Measurements from ENCODE around the gene TENM4.

Gene TENM4

DNA sequence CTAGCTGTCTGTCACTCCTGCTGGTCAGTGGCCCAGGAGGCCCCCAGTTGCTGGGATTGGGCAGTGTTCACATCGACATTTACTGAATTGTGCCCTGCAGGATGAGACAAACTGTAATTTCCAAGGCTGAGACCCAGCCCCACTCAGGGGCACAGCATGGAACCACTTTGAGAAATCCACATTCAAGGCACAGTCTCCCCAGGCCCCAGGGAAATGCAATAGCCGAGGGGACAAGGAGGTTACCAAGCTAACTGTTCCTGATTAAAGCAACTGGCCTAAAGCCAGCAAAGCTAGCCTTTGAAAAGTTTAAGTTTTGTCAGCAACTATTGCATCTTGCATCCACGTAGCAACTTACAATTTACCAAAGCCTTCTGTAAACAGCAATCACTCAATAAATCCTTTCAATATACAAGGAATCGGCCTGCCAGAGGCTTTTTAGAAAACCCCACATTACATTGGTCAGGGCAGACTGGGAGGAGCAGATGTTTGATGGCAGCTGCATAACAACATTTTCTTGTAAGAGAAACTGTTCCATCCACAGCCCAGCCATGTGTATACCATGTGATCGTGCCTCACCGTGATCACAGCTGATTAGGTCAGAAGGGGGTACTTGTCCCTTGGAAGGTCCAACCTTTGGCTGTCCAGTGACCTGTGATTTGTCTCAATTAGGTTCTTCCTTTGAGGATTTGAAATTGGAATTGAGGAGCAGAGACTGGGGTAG, 103.9 kb downstream of the TENM4 start:
- DNase-seq: no peak

DNA sequence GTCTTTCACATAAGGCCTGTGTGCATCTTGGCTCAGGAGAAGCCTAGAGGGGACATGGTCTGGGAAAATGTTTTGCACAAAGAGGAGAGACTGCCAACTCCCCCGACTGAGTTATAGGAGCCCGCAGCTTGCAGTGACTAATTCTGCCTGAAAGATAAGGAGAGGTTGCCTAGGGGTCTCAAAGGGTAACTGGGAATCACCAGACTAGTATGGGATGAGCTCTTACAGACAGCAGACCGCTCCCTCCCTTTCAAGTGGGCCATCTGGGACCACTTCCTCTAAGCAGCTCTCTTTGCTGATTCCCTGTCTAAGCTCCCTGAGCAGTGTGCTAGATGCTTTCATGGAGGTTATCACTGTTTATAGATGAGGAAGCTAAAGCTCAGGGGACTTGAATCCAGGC, 105.1 kb downstream of the TENM4 start:
- DNase-seq: no peak

DNA sequence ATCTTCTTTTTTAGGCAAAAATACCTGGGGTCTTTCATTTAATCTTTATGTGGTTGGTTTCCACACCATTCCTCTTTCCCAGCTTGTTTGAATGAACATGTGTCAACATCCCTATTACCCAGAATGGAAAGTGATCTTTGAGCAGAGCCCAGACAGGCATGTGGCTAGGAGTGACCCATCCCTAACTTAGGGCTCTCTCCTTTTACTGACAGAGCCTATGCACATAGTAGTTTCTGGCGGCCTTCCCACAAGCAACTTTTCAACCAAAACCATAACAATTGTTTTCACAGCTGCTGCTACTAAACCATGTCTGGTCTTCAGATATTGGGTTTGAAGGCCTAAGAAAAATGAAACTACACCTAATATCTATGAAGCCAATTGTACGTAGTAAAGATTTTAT, 107.5 kb downstream of the TENM4 start:
- no peak for DNase-seq

- no peak for DNase-seq
Observed at GRCh38 chr11:79332017-79332416, 108.8 kb downstream of the TENM4 start.

DNA sequence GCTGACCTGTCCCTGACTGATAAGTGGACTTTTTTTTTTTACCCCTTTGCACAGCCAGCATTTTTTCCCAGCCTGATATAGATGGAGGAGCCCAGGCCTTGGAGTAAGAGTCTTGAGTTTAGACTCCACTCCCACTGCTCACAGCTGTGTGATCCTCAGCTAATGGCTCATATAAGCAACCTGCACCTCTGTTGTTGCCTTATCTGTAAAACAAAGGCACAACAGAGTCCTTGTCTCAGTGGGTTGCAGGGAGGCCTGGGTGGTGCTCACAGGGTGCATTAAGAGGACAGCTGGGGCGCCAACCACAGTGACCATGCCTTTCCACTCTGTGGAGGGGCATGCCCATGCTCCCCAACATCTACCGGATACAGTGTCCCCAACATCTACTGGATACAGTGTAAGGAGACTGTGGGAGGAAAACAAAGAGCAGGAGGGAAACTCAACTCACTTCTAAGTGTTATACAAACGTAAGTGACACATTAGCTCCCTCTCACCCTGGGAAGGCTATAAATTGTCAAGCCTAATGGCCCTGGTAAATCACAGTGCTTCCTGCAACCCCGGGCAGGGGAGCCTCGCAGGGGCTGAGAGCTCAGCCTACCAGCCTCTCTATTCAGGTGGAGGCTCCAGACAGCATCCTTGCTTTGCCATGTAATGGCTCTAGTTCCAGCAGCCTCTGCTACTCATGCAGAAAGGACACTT, 109.5 kb downstream of the TENM4 start:
- no peak for DNase-seq

DNA sequence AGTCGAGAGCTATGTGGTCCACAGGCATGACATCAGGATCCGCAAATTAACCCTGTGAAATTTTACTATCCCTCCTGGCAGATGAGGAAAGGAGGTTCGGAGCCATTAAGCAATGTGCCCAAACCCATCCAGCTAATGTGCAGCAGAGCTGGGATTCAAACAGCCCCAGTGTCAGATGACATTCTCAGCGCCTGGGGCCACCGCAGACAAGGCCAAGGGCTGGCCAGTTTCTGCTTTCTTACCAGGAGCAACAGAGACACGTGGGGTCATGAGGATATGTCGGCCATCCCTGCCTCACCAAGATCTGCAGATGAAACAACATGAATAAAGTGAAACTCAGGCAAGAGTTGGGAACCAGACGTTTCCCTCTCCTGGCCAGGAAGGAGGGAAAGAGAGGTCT, 110.2 kb downstream of the TENM4 start:
- DNase-seq: no peak

DNA sequence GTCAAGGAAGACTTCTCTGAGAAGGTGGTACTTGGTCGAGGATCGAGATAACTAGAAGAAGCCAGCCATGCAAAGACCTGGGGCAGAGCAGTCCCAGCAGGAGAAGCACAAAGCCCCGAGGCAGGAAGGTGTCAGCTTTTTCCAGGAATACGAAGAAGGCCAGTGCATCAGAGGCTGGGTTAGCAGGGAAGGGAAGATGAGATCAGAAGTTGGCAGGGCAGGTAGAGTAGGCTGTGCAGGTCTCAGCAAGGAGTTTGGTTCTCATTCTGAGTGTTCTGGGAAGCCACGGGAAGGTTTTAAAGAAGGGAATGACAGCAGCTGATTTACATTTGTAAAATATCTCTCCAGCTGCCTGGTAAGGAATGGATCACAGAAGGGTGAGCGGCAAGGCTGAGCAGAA, 111.3 kb downstream of the TENM4 start:
- no peak for DNase-seq

DNA sequence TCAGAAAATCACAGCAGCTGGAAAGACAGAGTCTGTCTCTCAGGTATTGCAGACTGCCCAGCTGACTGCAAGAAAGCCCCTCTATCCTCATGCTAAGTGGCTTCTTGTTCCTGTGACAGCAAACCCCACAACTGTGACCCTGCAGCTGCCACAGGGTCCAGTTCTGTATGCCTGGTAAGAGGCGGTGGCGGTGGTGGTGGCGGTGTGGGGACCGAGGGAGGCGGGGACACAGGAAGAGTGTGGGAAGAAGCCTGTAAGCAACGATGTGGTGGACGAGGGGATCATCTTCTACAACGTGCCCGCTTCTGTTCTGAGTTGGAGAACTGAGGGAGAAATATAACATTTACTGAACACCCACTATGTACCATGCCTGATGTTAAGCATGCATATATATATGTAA, 112.4 kb downstream of the TENM4 start:
- no peak for DNase-seq

- no peak for DNase-seq
Observed at GRCh38 chr11:79325851-79326250, 115.0 kb downstream of the TENM4 start.

DNA sequence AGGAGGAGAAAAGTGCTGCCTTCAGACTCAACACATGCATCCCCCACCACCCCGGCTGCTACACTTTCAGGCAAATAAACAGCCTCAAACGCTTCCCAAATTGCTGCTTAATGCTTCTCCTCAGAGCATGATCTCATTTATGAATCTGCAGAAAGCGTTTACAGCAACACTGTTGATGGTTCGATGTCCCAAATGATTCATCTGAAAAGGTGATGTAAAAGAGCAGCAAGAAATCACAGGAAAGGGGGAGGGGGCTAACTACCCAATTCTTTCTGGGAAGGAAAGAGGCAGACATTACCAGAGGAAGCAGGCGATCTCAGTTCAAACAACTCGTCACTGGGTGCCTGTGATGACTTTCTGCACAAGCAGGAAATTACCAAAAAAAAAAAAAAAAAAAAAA, 119.6 kb downstream of the TENM4 start:
- no peak for DNase-seq

GRCh38 chr11:79314906-79315689, 125.7 kb downstream of the TENM4 start:
- no peak for DNase-seq

- no peak for DNase-seq
Observed at GRCh38 chr11:79313530-79313913, 127.3 kb downstream of the TENM4 start.

DNA sequence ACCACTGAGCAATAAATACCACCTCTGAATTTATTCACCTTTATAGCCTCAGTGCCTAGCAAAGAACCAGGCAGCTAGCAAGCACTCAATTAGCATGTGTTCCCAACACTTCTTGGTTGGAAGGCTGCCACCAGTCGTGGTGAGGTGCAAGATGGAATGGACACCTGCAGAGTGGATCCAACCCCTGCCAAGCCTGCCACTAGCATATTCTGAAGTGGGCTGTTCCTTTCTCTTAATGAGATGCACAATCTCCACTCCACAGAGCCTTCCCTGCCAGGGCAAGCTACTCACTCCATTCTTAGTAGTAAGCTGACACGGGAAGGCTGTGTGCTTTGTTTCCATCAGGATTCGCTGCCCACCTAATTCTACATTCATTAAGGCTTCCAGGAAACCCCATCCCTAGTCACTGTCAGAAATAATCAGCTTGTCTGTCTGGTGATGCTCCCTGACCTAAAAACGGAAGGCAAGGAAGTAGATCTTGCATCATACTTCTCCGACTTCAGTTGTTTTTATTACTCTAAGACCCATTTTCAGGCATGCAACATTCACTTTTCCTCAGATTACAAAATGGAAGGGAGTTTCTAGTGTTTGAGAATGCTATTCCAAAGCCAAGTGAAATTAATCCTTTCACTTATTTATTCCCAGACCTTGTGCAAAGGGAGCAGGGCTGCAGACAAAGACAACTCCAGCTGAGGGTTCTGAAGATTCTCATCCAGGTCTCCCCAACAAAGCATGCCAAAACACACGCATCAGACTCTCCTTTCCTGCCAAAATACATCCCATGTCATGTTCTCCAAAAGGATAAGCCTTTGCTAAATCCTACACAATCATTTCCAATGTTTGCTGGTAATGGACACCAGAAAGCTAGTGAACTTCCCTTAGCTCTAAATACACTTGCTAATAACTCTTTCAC, 128.0 kb downstream of the TENM4 start:
- DNase-seq: no peak

DNA sequence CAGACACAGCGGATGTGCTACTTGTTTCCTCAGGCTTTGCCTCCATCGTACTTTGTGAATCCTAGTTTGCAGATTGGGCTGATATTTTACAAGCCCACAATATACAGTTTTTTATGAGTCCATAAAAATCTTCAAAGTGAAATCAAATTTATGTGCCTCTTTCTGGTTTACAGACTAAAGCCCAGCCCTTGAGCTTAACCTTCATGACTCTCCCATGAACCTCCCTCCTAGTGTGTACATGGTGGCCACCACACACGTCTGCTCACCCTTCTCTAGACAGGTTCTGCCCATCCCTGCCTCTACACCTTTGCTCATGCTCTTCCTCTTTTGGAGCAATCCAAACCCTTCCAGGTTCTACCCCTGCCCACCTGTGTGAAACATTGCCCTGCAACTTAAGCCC, 129.4 kb downstream of the TENM4 start:
- DNase-seq: no peak

DNA sequence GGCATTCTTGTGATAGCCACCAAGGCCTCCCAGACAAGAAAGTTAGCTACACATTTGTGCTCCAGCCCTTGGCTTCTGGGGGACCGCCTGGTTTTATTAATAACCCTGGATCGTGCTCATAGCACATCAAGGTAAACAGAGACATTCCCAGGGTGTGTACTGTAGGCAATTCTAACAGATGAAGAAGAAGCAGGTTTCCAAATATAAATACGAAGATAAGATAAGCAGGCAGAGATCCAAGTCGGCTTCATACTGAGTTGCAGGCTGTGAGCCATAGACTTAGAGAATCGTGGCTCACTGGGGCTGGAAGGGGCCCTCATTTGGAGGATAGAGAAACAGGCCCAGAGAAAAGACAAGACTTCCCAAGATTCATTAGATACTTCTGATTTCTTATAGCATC, 131.4 kb downstream of the TENM4 start:
- no peak for DNase-seq

DNA sequence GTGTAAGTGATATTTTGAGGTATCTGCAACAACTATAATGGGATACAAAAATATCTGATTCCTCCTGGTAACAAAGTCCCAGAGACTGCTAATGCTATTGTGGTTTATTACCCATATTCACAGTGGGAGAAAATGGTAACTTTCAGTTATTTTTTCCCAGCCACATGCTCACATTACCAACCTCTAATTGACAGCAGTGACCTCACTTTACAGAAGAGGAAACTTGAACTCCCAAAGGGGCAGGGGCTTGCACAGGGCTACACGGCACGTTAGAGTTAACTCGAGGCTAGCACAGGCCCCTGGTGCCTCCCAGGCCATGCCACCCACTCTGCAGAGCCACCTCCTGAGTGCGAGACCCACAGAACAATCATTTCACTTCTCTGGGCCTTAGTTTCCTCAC, 132.4 kb downstream of the TENM4 start:
- DNase-seq: no peak

GRCh38 chr11:79304599-79305212, 136.1 kb downstream of the TENM4 start:
- no peak for DNase-seq

GRCh38 chr11:79296141-79296540, 144.7 kb downstream of the TENM4 start:
- no peak for DNase-seq

DNA sequence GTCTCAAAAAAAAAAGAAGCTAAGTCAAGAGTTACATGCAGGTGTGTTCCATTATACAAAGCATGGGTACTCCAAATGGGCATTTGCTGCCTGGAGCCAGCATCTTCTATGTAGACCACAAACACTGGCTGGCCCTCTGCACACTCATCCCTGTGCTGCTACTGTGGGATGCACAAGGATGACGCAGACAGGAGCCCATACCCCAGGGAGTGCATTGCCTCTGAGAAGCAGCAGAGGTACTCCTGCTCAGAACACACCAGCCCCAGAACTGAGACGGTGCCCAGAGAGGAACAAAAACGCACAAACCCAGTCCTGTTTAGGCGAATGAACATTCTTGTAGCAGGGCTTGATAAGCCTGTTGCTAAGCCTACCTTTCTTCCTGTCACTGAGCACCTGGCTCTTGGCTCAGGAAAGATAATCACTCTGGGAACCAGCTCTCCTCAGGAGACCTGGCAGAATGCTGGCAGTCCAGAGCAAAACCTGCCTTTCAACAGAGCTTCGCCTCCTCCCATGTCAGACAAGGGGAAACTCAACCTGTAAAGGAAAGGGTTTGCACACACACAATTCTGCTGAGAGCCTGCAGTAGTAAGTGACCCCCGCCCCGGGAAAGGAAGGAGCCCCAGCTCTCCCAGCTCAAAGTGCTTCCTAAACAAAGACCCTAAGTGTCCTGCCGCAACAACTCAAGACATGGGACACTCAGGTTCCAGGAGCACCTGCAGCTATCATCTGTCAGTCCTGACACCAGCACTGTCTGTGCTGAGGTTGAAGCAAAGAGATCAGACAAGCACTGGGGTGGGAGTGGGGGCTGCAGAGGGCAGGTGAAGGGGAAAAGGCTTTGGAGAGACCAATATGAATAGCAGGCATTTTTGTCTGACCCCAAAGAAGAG, 145.7 kb downstream of the TENM4 start:
- DNase-seq: no peak

DNA sequence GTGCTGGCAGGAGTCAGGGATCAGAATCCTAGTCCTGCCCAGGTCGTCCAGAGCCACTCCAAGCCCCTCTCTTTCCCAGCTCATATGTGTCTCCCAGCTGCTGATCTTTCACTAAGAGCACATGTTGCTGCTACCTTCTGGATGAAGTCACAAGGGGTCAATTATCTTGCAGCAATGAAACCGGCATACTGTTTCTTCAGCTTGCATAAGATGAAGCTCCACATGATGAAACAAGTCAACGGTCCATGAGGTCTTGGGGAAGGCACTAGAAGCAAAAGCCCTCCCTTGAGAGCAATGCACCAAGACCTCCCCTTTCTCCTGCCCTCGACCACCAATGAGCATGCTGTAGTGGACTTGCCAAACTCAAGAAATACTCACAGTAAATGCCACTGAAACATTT, 148.9 kb downstream of the TENM4 start:
- DNase-seq: no peak

GRCh38 chr11:79290761-79291160, 150.1 kb downstream of the TENM4 start:
- no peak for DNase-seq

Measured in activated CD4-positive, alpha-beta T cell treated with anti-CD3 and anti-CD28 coated beads, Interleukin-2, amount 50 U/mL, for 48 hours (primary cell).